GM12874 (cell line): ENCODE results near the gene IGFBP6.

Experiments
- CTCF ChIP-seq: IDR thresholded peaks from 2 replicates; pipeline ENCODE4 v1.5.1; 2011; ENCODE audit warnings: low read depth, mild to moderate bottlenecking, control low read depth, low read length, moderate library complexity; ENCODE audit not compliant: insufficient read depth

IGFBP6 gene

GRCh38 chr12:53120685-53121525 lies 23.4 kb downstream of the IGFBP6 start:
- TF ChIP-seq CTCF: no peak

- no peak for TF ChIP-seq CTCF
Observed at GRCh38 chr12:53122961-53123468, 25.5 kb downstream of the IGFBP6 start.

GRCh38 chr12:53123578-53124351 lies 26.3 kb downstream of the IGFBP6 start:
- TF ChIP-seq CTCF: no peak

GRCh38 chr12:53124352-53124723 lies 26.9 kb downstream of the IGFBP6 start:
- no peak for TF ChIP-seq CTCF

- TF ChIP-seq CTCF: no peak
Observed at GRCh38 chr12:53127169-53127568, 29.7 kb downstream of the IGFBP6 start.

GRCh38 chr12:53128780-53129569 lies 31.5 kb downstream of the IGFBP6 start:
- no peak for TF ChIP-seq CTCF

GRCh38 chr12:53131844-53132243 lies 34.4 kb downstream of the IGFBP6 start:
- TF ChIP-seq CTCF: no peak
